GM18909 (cell line): ENCODE measurements around the gene TIMM10B.
"Not testable (repeated sequence)": the region's sequence is repeated elsewhere in the genome, so short reads cannot be mapped to it uniquely, and the experiment has no call there.

Experiments
- ATAC-seq: cut with Tn5 transposase; IDR thresholded peaks from one replicate; pipeline ENCODE4 v1.9.1; 2021; ENCODE audit warnings: mild to moderate bottlenecking; ENCODE audit not compliant: unreplicated experiment, poor library complexity

Gene TIMM10B

GRCh38 chr11:6498544-6498943, 17.2 kb downstream of the TIMM10B start:
- ATAC-seq: no peak

GRCh38 chr11:6502382-6502781, 21.1 kb downstream of the TIMM10B start:
- no peak for ATAC-seq

GRCh38 chr11:6504166-6504565, 22.9 kb downstream of the TIMM10B start:
- ATAC-seq: no peak

DNA sequence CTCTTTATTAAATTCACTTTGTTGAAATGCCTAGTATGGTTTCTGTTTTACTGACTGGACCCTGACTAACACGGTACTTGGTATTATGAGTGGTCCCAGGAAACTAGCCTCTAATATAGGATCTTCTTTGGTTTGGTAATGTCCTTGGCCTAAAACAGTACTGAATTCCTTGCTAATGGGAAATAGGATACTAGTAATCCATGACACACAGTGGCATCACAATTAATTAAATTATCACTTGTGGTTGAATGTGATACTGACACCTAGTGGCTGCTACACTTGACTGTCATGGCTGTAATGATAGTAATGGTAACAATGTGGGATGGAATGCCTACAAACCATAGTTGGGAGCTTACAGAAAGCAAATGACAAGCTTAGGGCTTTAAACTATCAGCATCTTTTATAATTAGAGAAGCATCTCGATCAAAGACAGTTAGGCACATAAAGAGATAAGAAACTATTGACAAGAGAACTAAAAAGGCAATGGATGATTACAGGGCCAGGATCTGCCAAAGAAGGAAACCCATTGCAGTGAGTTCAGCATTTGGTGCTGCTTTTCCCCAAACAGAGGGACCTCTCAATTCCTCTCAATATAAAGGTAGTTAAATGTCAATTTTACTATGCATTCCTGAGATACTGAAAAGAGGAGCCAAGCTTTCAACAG, 24.4 kb downstream of the TIMM10B start:
- ATAC-seq: no peak

DNA sequence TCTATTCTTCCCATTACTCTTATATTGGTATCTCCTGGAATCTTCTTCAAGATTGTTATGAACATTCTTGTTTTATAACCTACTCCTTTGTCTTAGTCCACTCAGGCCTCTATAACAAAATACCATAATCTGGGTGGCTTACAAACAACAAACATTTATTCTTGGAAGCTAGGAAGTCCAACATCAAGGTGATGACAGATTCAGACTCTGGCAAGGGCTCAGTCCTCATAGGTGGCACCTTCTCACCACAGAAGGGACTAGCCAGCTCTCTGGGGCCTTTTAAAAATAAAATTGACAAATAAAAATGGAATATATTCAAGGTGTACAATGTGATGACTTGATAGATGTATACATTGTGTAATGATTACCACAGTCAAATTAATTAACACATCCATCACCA, 35.6 kb downstream of the TIMM10B start:
- ATAC-seq: no peak

- no peak for ATAC-seq
Observed at GRCh38 chr11:6520265-6520664, 39.0 kb downstream of the TIMM10B start.

DNA sequence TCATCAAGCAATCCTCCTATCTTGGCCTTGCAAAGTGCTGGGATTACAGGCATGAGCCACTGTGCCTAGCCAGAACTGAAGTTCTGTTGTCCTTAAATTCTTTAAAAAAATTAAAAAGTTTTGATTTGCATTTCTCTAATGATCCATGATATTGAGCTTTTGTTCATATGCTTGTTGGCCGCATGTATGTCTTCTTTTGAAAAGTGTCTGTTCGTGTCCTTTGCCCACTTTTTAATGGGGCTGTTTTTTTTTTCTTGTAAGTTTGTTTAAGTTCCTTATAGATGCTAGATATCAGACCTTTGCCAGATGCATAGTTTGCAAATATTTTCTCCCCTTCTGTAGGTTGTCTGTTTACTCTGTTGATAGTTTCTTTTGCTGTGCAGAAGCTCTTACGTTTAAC, 40.6 kb downstream of the TIMM10B start:
- ATAC-seq: not testable (repeated sequence)

- ATAC-seq: no peak
Observed at GRCh38 chr11:6523253-6523652, 42.0 kb downstream of the TIMM10B start.

DNA sequence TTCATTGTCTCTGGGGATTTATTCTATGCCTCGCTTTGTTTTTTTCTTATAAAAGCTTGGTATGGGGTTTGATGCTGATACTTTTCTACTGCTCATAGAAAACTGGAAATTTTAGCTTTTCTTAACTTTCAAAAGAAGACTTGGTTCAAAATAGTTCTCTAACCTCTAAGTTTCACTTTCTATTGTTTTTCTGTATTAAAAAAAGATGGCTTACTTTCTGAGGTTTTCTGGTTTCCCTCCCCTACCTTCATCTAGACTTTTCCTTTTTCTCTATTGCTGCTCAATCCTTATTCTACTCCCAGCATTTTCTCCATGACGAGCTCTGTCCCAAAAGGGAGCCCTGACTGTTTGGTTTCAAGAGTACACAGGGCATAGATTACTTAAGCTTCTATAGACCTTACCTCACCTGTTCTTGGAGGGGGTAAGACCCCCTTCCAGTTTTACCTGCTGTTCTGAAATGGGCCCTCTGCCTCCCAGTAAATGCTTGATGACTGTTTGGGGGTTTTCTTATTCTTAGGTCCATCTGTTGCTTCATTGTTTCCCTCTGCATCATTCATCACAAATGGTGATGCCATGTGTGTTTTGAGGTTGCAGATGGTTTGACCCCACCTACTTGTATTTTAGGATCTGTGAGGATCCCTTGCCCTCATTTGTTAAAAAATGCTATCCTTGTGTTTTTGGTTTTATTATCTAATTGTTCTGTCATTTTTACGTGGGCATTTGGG, 45.3 kb downstream of the TIMM10B start:
- ATAC-seq: no peak

DNA sequence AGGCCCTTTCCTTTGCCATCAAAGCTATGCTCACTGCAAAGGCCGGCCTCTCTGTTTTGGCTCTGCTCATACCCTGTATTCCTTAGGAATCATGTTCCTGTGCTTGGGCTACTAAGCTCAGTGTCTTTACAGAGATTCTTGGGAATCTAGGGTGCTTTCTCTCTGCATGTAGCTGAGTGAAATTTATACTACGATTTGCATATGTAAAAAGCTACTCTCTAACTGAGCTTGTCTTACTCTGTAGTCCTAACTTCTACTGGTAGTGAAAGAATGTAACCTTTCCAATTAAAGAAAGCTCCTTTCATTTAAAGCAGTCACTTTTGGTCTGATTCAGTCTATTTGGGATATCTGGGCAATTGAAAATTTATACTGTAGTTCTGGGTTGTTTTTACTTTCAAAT, 48.0 kb downstream of the TIMM10B start:
- ATAC-seq: no peak

DNA sequence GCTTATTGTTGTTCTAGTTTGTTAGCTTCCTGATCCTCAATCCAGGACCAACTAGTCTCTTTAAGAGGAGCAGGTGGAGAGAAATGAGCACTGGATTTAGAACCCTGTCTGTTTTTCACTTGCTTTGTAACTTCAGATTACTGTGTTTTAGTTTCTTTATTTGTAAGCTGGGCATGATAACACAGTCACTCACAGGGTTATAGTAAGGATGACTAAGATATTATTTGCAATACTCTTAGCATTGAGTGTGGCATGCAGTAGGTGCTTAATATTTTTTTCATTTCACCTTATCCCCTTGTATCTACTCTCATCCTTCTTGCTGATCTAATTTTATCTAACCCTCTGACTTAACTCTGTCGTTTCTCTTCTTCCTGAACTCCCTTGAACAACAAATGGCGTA, 49.5 kb downstream of the TIMM10B start:
- ATAC-seq: no peak

DNA sequence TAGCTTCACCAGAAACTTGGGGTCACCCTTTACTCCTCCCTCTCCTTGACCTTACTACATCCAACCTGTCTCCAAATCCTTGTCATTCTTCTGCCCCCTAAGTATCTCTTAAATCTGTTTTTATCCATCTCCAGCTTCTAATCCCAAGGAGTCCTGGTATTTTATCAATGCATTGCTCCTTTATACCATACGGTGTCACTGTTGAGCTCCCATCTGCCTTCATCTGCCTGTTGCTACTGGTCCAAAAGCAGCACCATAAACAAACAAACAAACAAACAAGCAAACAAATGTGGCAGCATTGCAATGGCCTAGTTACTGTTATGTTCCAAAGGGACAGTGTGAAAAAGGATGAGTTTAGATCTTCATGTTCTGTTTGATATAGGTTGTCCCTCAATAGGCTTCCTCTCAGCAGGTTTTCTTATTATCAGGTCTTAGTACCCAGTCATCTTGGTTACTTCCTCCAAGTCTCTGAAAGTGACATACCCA, 50.0 kb downstream of the TIMM10B start:
- no peak for ATAC-seq
